Liver (tissue), 3 donors: ENCODE results near the gene TRIM40.

Experiments
- FOXA1 ChIP-seq: IDR thresholded peaks from 2 replicates; pipeline ENCODE4 v1.6.1; 2016; ENCODE audit warnings: antibody characterized with exemption
- FOXA2 ChIP-seq: IDR thresholded peaks from 2 replicates; pipeline ENCODE4 v1.6.1; 2016; ENCODE audit warnings: antibody characterized with exemption
- JUND ChIP-seq, 2 donors: IDR thresholded peaks; 2 replicates each; pipeline ENCODE4 v1.6.1; 2016; ENCODE audit warnings: antibody characterized with exemption in 2 of 2
- NR2F2 ChIP-seq: IDR thresholded peaks from 2 replicates; pipeline ENCODE4 v1.6.1; 2016; ENCODE audit warnings: antibody characterized with exemption
- RAD21 ChIP-seq, 2 donors: IDR thresholded peaks; 2 replicates each; pipeline ENCODE4 v1.6.1; 2016; ENCODE audit warnings: antibody characterized with exemption in 2 of 2, mild to moderate bottlenecking in 2 of 2
- RXRA ChIP-seq, 2 donors: IDR thresholded peaks; 2 replicates each; pipeline ENCODE4 v1.6.1; 2017 to 2018; ENCODE audit warnings: antibody characterized with exemption in 2 of 2, mild to moderate bottlenecking in 1 of 2
- TAF1 ChIP-seq: conservative IDR thresholded peaks from 2 replicates; pipeline ENCODE4 v1.6.1; 2016; ENCODE audit warnings: antibody characterized with exemption, mild to moderate bottlenecking
- YY1 ChIP-seq: IDR thresholded peaks from 2 replicates; pipeline ENCODE4 v1.6.1; 2016; ENCODE audit warnings: antibody characterized with exemption, mild to moderate bottlenecking
- TF ChIP-seq, protein P1 (sequence below): fragments of 150-350 bp; IDR thresholded peaks from 2 replicates; pipeline ENCODE4 v1.5.1; 2017; ENCODE audit warnings: improper control_type of control experiment, low read depth, low read length; ENCODE audit not compliant: missing input control
- TF ChIP-seq, protein P2 (sequence below): IDR thresholded peaks from 2 replicates; pipeline ENCODE4 v1.6.1; 2016; ENCODE audit warnings: antibody characterized with exemption
- TF ChIP-seq, protein P3 (sequence below): IDR thresholded peaks from 2 replicates; pipeline ENCODE4 v1.6.1; 2016; ENCODE audit warnings: antibody characterized with exemption
- TF ChIP-seq, protein P4 (sequence below): IDR thresholded peaks from 2 replicates; pipeline ENCODE4 v1.6.1; 2016; ENCODE audit warnings: antibody characterized with exemption, mild to moderate bottlenecking
- donor health status: healthy.
- donor health status: healthy.

DNA sequence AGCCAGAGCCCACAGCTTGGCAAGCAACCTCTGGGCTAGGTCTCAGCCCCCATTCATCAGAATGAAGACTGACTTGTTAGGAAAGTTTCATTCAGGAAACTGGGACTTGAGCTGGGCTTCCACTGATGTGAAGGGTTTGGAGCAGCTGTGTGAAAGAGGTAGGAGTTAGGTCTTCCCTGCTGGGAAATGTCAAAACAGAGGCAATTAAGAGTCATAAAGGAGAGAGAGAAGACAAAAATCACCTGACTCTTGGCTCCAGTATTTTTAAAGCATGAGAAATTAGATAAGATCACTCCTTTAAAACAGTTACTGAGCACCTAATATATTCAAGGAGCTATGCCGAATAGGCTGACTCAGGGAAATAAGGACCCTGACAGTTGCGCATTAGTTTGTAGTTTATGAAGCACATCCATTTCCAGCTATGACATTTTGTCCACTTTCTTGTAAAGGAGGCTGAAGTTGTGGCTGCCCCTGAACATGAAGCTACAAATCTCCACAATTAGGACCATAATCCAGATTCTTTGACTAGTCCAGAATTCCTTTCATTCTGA lies 3.9 kb upstream of the TRIM40 start:
- TF ChIP-seq, protein P1, sequence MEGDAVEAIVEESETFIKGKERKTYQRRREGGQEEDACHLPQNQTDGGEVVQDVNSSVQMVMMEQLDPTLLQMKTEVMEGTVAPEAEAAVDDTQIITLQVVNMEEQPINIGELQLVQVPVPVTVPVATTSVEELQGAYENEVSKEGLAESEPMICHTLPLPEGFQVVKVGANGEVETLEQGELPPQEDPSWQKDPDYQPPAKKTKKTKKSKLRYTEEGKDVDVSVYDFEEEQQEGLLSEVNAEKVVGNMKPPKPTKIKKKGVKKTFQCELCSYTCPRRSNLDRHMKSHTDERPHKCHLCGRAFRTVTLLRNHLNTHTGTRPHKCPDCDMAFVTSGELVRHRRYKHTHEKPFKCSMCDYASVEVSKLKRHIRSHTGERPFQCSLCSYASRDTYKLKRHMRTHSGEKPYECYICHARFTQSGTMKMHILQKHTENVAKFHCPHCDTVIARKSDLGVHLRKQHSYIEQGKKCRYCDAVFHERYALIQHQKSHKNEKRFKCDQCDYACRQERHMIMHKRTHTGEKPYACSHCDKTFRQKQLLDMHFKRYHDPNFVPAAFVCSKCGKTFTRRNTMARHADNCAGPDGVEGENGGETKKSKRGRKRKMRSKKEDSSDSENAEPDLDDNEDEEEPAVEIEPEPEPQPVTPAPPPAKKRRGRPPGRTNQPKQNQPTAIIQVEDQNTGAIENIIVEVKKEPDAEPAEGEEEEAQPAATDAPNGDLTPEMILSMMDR, result no peak
- no peak for TF ChIP-seq RXRA (IDR thresholded peaks at IDR 0.05)
- TF ChIP-seq FOXA2, result no peak
- TF ChIP-seq RAD21 (IDR thresholded peaks at IDR 0.05), result no peak
- no peak for TF ChIP-seq TAF1
- TF ChIP-seq YY1, result no peak
- TF ChIP-seq, protein P2, sequence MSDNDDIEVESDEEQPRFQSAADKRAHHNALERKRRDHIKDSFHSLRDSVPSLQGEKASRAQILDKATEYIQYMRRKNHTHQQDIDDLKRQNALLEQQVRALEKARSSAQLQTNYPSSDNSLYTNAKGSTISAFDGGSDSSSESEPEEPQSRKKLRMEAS, result no peak
- TF ChIP-seq, protein P3, sequence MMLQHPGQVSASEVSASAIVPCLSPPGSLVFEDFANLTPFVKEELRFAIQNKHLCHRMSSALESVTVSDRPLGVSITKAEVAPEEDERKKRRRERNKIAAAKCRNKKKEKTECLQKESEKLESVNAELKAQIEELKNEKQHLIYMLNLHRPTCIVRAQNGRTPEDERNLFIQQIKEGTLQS, result no peak
- no peak for TF ChIP-seq NR2F2
- no peak for TF ChIP-seq JUND (IDR thresholded peaks at IDR 0.05)
- TF ChIP-seq, protein P4, sequence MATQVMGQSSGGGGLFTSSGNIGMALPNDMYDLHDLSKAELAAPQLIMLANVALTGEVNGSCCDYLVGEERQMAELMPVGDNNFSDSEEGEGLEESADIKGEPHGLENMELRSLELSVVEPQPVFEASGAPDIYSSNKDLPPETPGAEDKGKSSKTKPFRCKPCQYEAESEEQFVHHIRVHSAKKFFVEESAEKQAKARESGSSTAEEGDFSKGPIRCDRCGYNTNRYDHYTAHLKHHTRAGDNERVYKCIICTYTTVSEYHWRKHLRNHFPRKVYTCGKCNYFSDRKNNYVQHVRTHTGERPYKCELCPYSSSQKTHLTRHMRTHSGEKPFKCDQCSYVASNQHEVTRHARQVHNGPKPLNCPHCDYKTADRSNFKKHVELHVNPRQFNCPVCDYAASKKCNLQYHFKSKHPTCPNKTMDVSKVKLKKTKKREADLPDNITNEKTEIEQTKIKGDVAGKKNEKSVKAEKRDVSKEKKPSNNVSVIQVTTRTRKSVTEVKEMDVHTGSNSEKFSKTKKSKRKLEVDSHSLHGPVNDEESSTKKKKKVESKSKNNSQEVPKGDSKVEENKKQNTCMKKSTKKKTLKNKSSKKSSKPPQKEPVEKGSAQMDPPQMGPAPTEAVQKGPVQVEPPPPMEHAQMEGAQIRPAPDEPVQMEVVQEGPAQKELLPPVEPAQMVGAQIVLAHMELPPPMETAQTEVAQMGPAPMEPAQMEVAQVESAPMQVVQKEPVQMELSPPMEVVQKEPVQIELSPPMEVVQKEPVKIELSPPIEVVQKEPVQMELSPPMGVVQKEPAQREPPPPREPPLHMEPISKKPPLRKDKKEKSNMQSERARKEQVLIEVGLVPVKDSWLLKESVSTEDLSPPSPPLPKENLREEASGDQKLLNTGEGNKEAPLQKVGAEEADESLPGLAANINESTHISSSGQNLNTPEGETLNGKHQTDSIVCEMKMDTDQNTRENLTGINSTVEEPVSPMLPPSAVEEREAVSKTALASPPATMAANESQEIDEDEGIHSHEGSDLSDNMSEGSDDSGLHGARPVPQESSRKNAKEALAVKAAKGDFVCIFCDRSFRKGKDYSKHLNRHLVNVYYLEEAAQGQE, result no peak
- TF ChIP-seq FOXA1, result no peak
